Measurements from ENCODE around the gene ABLIM2. TPM values are rescaled to one million over a fixed set of nuclear protein-coding genes. Genes with fewer than 3 reads are reported as not detected.
A peak's percentile ranks its signal among the peaks of the same experiment; 100 is the strongest.

The ABLIM2 gene
- total RNA-seq, 4 donors from 2014 or later: 9.2 to 24.0 (median 12.3) TPM

- 93 to 95% methylated on average over 24 to 30 of the region's 31 CpGs for WGBS, 2 donors
- Histone ChIP-seq H3K27me3 (no peaks in the 10 kb centered on the region), H3K36me3 (no peaks in the 10 kb centered on the region), H3K27ac (no peak overlapping the region), H3K4me3 (replicated peaks in 1 of 3) (no peak overlapping the region), H3K4me1 (peaks cover 22 to 38% of the 10 kb centered on the region in 2 donors), H3K9me3 (no peaks in the 10 kb centered on the region)
- intact Hi-C loops (cut with DNase I): no loop called here
- TF ChIP-seq POLR2A (IDR thresholded peaks at IDR 0.05): no peak
- DNase-seq: no peak
These were observed 46.1 kb upstream of the ABLIM2 start for GRCh38 chr4:8204576-8205227.

GRCh38 chr4:8203817-8204216, 45.2 kb upstream of the ABLIM2 start:
- peaks cover 29 to 47% of the 10 kb centered on the region in 2 donors for H3K4me1 ChIP-seq
- H3K27ac ChIP-seq: no peak overlapping the region
- no peak overlapping the region for H3K4me3 ChIP-seq (replicated peaks in 1 of 3)
- no peak for DNase-seq
- no peaks in the 10 kb centered on the region for H3K9me3 ChIP-seq
- no peaks in the 10 kb centered on the region for H3K27me3 ChIP-seq
- TF ChIP-seq POLR2A (IDR thresholded peaks at IDR 0.05): no peak
- TF ChIP-seq CTCF (IDR thresholded peaks at IDR 0.05): no peak
- H3K36me3 ChIP-seq: no peaks in the 10 kb centered on the region
- intact Hi-C loops (cut with DNase I): no loop called here
- 85 to 96% methylated on average over 6 to 8 of the region's 10 CpGs for WGBS, 2 donors

- WGBS, 2 donors: 85 to 94% methylated on average over 7 of the region's 7 CpGs
- Histone ChIP-seq H3K4me1 (peaks cover 34 to 53% of the 10 kb centered on the region in 2 donors), H3K36me3 (no peaks in the 10 kb centered on the region), H3K4me3 (replicated peaks in 1 of 3) (no peak overlapping the region), H3K27ac (no peak overlapping the region), H3K27me3 (no peaks in the 10 kb centered on the region), H3K9me3 (no peaks in the 10 kb centered on the region)
- intact Hi-C loops (cut with DNase I): no loop called here
- TF ChIP-seq POLR2A (IDR thresholded peaks at IDR 0.05) (no peak), CTCF (IDR thresholded peaks at IDR 0.05) (no peak)
- DNase-seq: no peak
These were observed 44.4 kb upstream of the ABLIM2 start for GRCh38 chr4:8203052-8203401.

DNA sequence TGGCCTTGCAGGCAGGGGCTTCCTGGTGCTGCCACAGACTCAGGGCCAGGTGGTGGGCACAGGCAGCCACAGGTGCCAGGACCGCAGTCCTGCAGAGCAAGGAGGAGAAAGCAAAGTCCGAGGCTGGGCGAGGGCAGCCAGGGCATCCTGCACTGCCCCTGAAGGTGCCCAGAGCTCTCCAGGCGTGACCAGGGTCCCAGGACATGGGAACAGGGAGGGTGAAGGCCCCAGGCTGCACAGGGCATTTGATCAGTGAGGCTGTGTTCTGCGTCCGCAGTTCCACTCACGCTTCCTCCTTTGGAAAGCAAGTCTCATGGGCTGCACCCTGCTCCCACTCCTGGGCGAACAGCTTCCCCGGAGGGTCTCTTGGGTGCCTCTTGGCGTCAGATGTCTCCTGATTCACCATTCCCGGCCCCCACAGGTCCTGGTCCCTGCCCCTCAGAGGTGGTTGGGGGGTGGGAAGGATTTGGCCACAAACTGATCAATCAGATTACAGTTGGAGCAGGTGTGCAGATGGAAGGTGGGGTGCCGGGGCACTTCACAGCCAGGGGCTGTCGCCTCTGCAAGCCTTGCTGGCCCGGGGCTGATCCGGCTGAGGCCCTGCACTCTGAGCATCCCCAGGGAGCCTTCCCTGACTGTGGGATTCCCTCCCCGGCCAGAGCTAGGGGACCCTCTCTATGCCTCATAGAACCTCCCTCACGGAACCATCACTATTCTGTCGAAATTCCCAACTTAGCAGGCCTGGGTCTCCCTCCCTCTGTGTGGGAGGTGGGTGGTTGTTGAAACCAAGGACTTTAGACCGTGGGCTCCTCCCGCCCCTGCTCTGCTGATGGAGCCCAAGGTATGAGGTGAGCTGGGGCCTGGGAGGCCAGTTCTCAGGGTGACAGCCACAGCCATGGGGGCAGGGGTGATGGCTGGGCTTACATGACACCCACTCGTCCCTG, 43.8 kb upstream of the ABLIM2 start:
- H3K27ac ChIP-seq: no peak overlapping the region
- TF ChIP-seq CTCF (IDR thresholded peaks at IDR 0.05) (no peak), POLR2A (IDR thresholded peaks at IDR 0.05) (no peak)
- intact Hi-C loops (cut with DNase I): no loop called here
- H3K9me3 ChIP-seq: no peaks in the 10 kb centered on the region
- peaks cover 34 to 53% of the 10 kb centered on the region in 2 donors for H3K4me1 ChIP-seq
- no peak for DNase-seq
- H3K4me3 ChIP-seq (replicated peaks in 1 of 3): no peak overlapping the region
- H3K27me3 ChIP-seq: no peaks in the 10 kb centered on the region
- H3K36me3 ChIP-seq: no peaks in the 10 kb centered on the region
- 91 to 96% methylated on average over 11 to 15 of the region's 21 CpGs for WGBS, 2 donors

- Histone ChIP-seq H3K36me3 (no peaks in the 10 kb centered on the region), H3K4me3 (replicated peaks in 1 of 3) (peak overlapping the region in 1 of 3 donors; percentile 33), H3K27ac (peak overlapping the region; percentile 5 to 91 (median 76)), H3K4me1 (peaks cover 34 to 53% of the 10 kb centered on the region in 2 donors), H3K9me3 (no peaks in the 10 kb centered on the region), H3K27me3 (no peaks in the 10 kb centered on the region)
- 35 to 40% methylated on average over 6 to 8 of the region's 9 CpGs for WGBS, 2 donors
- intact Hi-C loops (cut with DNase I): no loop called here
- TF ChIP-seq POLR2A (IDR thresholded peaks at IDR 0.05) (no peak), CTCF (IDR thresholded peaks at IDR 0.05) (no peak)
- peak in 1 of 2 donors; percentile 26 for DNase-seq
These were observed 42.7 kb upstream of the ABLIM2 start for GRCh38 chr4:8201321-8201781.
